Neural cell (in vitro differentiated cells): Measurements from ENCODE around the gene PPM1J. TPM values are rescaled to one million over a fixed set of nuclear protein-coding genes. Genes with fewer than 3 reads are reported as not detected.

Experiments
- H2AFZ ChIP-seq: fragments of 200-600, 300-800 bp; sonication (generic), shearing (Covaris generic); 2 replicates; pipeline ENCODE4 v1.6.0; 2014; ENCODE audit warnings: low read depth, mild to moderate bottlenecking, antibody characterized with exemption, low read length, moderate library complexity
- H3F3A ChIP-seq: fragments of 200-600 bp; shearing (Covaris generic); 2 replicates; pipeline ENCODE4 v1.6.1; 2016; ENCODE audit warnings: mild to moderate bottlenecking, moderate library complexity, mixed read lengths, antibody characterized with exemption, low read length; ENCODE audit not compliant: insufficient read depth, poor library complexity, severe bottlenecking
- H3K27ac ChIP-seq: fragments of 200-600, 300-800 bp; sonication (generic), shearing (Covaris generic); 2 replicates; pipeline ENCODE4 v1.5.1; 2014; ENCODE audit warnings: mild to moderate bottlenecking, low read length, moderate library complexity
- H3K27me3 ChIP-seq: fragments of 300-800, 200-600 bp; sonication (generic), shearing (Covaris generic); 2 replicates; pipeline ENCODE4 v1.6.0; 2014; ENCODE audit warnings: mild to moderate bottlenecking, low read depth, low read length, moderate library complexity; ENCODE audit not compliant: insufficient read depth
- H3K36me3 ChIP-seq: fragments of 300-800, 200-600 bp; sonication (generic), shearing (Covaris generic); 2 replicates; pipeline ENCODE4 v1.5.1; 2014; ENCODE audit warnings: mild to moderate bottlenecking, antibody characterized with exemption, low read length, moderate library complexity; ENCODE audit not compliant: insufficient read depth
- H3K4me2 ChIP-seq: fragments of 300-800, 200-600 bp; sonication (generic), shearing (Covaris generic); 2 replicates; pipeline ENCODE4 v1.6.0; 2014; ENCODE audit warnings: mild to moderate bottlenecking, low read length
- H3K4me3 ChIP-seq: fragments of 300-800, 200-600 bp; sonication (generic), shearing (Covaris generic); 2 replicates; pipeline ENCODE4 v1.5.1; 2014; ENCODE audit warnings: mild to moderate bottlenecking, low read length, moderate library complexity
- H3K79me2 ChIP-seq: fragments of 200-600 bp; shearing (Covaris generic); replicated peaks from 2 replicates; pipeline ENCODE4 v1.6.0; 2014; ENCODE audit warnings: mild to moderate bottlenecking, low read length, moderate library complexity; ENCODE audit not compliant: insufficient read depth
- H3K9ac ChIP-seq: fragments of 300-800, 200-600 bp; sonication (generic), shearing (Covaris generic); 2 replicates; pipeline ENCODE4 v1.6.1; 2016; ENCODE audit warnings: mild to moderate bottlenecking, low read length, mixed read lengths
- H3K9me2 ChIP-seq: fragments of 200-600 bp; shearing (Covaris generic); 2 replicates; pipeline ENCODE4 v1.6.1; 2016; ENCODE audit warnings: mild to moderate bottlenecking, low read length, mixed read lengths; ENCODE audit not compliant: insufficient read depth
- H3K9me3 ChIP-seq: fragments of 200-600, 300-800 bp; sonication (generic), shearing (Covaris generic); 2 replicates; pipeline ENCODE4 v1.6.1; 2016; ENCODE audit warnings: mild to moderate bottlenecking, mixed run types, low read length, moderate library complexity, mixed read lengths
- H4K20me1 ChIP-seq: fragments of 200-600 bp; shearing (Covaris generic); 2 replicates; pipeline ENCODE4 v1.6.1; 2016; ENCODE audit warnings: mild to moderate bottlenecking, mixed run types; ENCODE audit not compliant: insufficient read depth
- EP300 ChIP-seq: fragments of 450-650 bp; conservative IDR thresholded peaks from 2 replicates; pipeline ENCODE4 v1.6.1; 2014; ENCODE audit warnings: antibody characterized with exemption, mild to moderate bottlenecking, moderate library complexity; ENCODE audit not compliant: poor library complexity, severe bottlenecking
- EZH2 ChIP-seq: fragments of 200-600, 300-800 bp; shearing (Covaris generic), sonication (generic); IDR thresholded peaks from 2 replicates; pipeline ENCODE4 v1.6.1; 2014; ENCODE audit warnings: antibody characterized with exemption, low read length, borderline replicate concordance, mild to moderate bottlenecking; ENCODE audit not compliant: insufficient read depth, poor library complexity, severe bottlenecking
- MXI1 ChIP-seq: fragments of 450-650 bp; conservative IDR thresholded peaks from 2 replicates; pipeline ENCODE4 v1.6.1; 2014; ENCODE audit warnings: antibody characterized with exemption, mild to moderate bottlenecking; ENCODE audit not compliant: poor library complexity, severe bottlenecking
- POLR2AphosphoS5 ChIP-seq: IDR thresholded peaks from 2 replicates; pipeline ENCODE4 v1.6.1; 2012
- RAD21 ChIP-seq: fragments of 450-650 bp; conservative IDR thresholded peaks from 2 replicates; pipeline ENCODE4 v1.6.1; 2014; ENCODE audit warnings: antibody characterized with exemption, mild to moderate bottlenecking, moderate library complexity
- SMC3 ChIP-seq: fragments of 450-650 bp; conservative IDR thresholded peaks from 2 replicates; pipeline ENCODE4 v1.6.1; 2014; ENCODE audit warnings: antibody characterized with exemption, mild to moderate bottlenecking, moderate library complexity; ENCODE audit not compliant: poor library complexity
- TAF1 ChIP-seq: IDR thresholded peaks from 2 replicates; pipeline ENCODE4 v1.6.1; 2012; ENCODE audit warnings: low read depth
- polyA plus RNA-seq: library from polyadenylated mRNA; depleted of rRNA; stranded (reverse); fragments of >200 nt; gene quantifications from 2 replicates; pipeline ENCODE4 v1.2.3, GENCODE V29; 2014
- TF ChIP-seq, protein P1 (sequence below): fragments of 450-650 bp; IDR thresholded peaks from 2 replicates; pipeline ENCODE4 v1.5.1; 2014; ENCODE audit warnings: antibody characterized with exemption, mild to moderate bottlenecking, moderate library complexity; ENCODE audit not compliant: poor library complexity, severe bottlenecking
- TF ChIP-seq, protein P2 (sequence below): IDR thresholded peaks from 2 replicates; pipeline ENCODE4 v1.6.1; 2012; ENCODE audit warnings: borderline replicate concordance

The PPM1J gene
- polyA plus RNA-seq, 1 donor from 2014 or later = 0.16 TPM

DNA sequence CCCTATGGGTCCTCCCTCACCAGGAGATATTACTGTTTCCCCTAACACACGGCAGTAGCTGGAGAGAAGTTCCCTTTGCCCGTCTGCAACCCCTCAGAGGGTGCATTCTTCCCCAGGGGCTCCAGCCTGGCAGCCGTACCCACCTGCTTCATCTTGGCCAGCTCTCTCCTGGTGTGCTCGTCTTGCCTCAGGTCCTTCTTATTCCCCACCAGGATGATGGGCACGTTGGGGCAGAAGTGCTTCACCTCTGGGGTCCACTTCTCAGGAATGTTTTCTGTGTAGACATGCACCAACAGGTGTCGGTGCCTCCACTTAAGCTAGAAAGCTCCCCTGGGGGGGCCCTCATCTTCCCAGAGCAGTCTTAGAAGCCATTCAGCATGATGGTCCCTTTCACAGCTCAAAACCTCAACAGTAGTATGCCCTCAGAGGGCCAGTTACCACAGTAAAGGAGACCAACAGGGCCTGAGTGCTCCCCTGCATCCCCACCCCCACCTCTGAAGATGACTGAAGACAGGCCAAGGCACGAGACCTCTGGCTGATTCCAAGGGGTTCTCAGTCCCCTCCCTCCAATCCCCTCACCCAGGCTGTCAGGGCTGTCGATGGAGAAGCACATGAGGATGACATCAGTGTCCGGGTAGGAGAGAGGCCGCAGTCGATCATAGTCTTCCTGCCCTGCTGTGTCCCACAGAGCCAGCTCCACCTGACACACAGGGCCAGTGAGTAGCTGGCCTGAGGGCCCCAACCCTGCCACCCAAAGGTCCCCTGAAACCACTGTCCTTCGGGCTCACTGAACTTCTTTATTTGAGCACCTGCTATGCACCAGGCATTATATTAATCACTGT is 12.5 kb downstream of the PPM1J start:
- no peak overlapping the region for H3K4me2 ChIP-seq

DNA sequence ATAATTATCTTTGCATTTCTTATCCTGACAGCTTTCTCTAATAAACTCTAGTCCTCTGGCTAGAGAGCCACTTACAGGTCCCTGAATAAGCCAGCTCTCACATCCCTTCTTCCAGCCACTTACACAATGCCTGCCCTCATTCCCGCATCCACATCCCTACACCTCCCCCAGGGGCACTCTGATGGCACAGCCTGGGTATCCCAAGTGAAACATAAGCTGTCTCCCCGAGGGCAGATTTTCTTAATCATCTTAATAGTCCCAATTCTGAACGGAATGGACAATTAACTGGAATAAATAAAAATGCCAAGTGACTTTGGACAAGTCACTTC is 13.1 kb downstream of the PPM1J start:
- Histone ChIP-seq H2AFZ (no peak overlapping the region), H3K9me3 (no peaks in the 10 kb centered on the region), H3K27ac (no peak overlapping the region), H3F3A (no peaks in the 10 kb centered on the region), H3K9me2 (no peaks in the 10 kb centered on the region), H3K9ac (no peak overlapping the region), H3K27me3 (peaks cover 5% of the 10 kb centered on the region), H3K36me3 (no peaks in the 10 kb centered on the region), H3K4me2 (no peak overlapping the region), H3K4me3 (no peak overlapping the region), H4K20me1 (no peaks in the 10 kb centered on the region), H3K79me2 (no peaks in the 10 kb centered on the region)
- no peak for TF ChIP-seq TAF1
- TF ChIP-seq EP300 = no peak
- no peak for TF ChIP-seq RAD21
- TF ChIP-seq, protein P1, sequence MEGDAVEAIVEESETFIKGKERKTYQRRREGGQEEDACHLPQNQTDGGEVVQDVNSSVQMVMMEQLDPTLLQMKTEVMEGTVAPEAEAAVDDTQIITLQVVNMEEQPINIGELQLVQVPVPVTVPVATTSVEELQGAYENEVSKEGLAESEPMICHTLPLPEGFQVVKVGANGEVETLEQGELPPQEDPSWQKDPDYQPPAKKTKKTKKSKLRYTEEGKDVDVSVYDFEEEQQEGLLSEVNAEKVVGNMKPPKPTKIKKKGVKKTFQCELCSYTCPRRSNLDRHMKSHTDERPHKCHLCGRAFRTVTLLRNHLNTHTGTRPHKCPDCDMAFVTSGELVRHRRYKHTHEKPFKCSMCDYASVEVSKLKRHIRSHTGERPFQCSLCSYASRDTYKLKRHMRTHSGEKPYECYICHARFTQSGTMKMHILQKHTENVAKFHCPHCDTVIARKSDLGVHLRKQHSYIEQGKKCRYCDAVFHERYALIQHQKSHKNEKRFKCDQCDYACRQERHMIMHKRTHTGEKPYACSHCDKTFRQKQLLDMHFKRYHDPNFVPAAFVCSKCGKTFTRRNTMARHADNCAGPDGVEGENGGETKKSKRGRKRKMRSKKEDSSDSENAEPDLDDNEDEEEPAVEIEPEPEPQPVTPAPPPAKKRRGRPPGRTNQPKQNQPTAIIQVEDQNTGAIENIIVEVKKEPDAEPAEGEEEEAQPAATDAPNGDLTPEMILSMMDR = no peak
- no peak for TF ChIP-seq POLR2AphosphoS5
- no peak for TF ChIP-seq MXI1
- TF ChIP-seq, protein P2, sequence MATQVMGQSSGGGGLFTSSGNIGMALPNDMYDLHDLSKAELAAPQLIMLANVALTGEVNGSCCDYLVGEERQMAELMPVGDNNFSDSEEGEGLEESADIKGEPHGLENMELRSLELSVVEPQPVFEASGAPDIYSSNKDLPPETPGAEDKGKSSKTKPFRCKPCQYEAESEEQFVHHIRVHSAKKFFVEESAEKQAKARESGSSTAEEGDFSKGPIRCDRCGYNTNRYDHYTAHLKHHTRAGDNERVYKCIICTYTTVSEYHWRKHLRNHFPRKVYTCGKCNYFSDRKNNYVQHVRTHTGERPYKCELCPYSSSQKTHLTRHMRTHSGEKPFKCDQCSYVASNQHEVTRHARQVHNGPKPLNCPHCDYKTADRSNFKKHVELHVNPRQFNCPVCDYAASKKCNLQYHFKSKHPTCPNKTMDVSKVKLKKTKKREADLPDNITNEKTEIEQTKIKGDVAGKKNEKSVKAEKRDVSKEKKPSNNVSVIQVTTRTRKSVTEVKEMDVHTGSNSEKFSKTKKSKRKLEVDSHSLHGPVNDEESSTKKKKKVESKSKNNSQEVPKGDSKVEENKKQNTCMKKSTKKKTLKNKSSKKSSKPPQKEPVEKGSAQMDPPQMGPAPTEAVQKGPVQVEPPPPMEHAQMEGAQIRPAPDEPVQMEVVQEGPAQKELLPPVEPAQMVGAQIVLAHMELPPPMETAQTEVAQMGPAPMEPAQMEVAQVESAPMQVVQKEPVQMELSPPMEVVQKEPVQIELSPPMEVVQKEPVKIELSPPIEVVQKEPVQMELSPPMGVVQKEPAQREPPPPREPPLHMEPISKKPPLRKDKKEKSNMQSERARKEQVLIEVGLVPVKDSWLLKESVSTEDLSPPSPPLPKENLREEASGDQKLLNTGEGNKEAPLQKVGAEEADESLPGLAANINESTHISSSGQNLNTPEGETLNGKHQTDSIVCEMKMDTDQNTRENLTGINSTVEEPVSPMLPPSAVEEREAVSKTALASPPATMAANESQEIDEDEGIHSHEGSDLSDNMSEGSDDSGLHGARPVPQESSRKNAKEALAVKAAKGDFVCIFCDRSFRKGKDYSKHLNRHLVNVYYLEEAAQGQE = no peak
- TF ChIP-seq EZH2 = no peak
- TF ChIP-seq SMC3 = no peak

More for the DNA sequence above, 12.5 kb downstream of the PPM1J start:
- no peaks in the 10 kb centered on the region for H3K36me3 ChIP-seq
- H2AFZ ChIP-seq = no peak overlapping the region
- TF ChIP-seq, protein P1 = no peak
- TF ChIP-seq POLR2AphosphoS5 (no peak), SMC3 (no peak), TAF1 (no peak), EZH2 (no peak)
- no peak overlapping the region for H3K4me3 ChIP-seq
- H3F3A ChIP-seq = no peaks in the 10 kb centered on the region
- no peaks in the 10 kb centered on the region for H3K9me2 ChIP-seq
- H3K27me3 ChIP-seq = peaks cover 8% of the 10 kb centered on the region
- no peaks in the 10 kb centered on the region for H4K20me1 ChIP-seq
- H3K9me3 ChIP-seq = no peaks in the 10 kb centered on the region
- no peak overlapping the region for H3K9ac ChIP-seq
- H3K27ac ChIP-seq = no peak overlapping the region
- H3K79me2 ChIP-seq = no peaks in the 10 kb centered on the region
